ENCODE measurements around the gene MLXIP. TPM values are rescaled to one million over a fixed set of nuclear protein-coding genes. Genes with fewer than 3 reads are reported as not detected.

MLXIP gene
- total and polyA plus RNA-seq, 9 of the 15 experiments (the other 6 are each of a cell fraction or from before 2014, with no cell fraction given), result 2.2 to 66.3 (median 18.1) TPM

DNA sequence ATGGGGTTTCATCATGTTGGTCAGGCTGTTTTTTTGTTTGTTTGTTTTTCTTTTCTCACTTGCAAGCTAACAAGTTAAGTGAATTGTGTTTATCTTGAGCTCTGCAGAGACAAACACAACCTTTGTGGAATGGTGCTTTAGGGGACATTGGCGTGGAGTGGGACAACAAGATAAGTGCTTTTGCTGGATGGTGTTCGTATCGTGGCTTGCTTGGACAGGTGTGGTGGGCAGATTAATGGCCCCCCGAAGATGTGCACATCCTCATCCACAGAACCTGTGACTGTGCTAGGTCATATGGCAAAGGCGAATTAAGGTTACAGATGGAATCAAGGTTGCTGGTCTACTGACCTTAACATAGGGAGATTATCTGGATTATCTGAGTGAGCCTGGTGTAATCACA, 7.0 kb downstream of the MLXIP start:
- H3K4me1 ChIP-seq (replicated peaks in 1 of 2; ENCODE audit: control insufficient read depth in 2 of 2, insufficient read depth in 2 of 2, low read length in 2 of 2), result peaks cover 37 to 75% of the 10 kb centered on the region in 2 experiments; a peak in 4 of 5 replicates
- peak in 1 of 4 experiments; percentile 54 for DNase-seq (ENCODE audit: extremely low read depth in 1 of 4, low spot score in 3 of 4)
- peak; percentile 49 for FAIRE-seq
- in situ Hi-C loops (cut with MboI) (no loop called here), intact Hi-C loops (cut with micrococcal nuclease) (no loop called here)
- no TSS peak for BruUV-seq (replicated peaks)
- H2AFZ ChIP-seq (ENCODE audit: low read depth, low read length), result no peak overlapping the region
- H3K9me3 ChIP-seq (replicated peaks; ENCODE audit: control insufficient read depth, insufficient read depth, low read depth, low read length), result no peaks in the 10 kb centered on the region
- H3K27ac ChIP-seq (ENCODE audit: extremely low read depth, low read depth, low read length), result no peak overlapping the region
- no peak for ATAC-seq
- ChIA-PET POLR2A (interaction anchor here (0.8 to 6.0 kb wide), 3 partner anchors 11 to 23 kb away, joined by 3 to 75 read pairs (median 3); no protein-coding TSS in a partner anchor), CTCF (ENCODE audit: low intra/inter-chr PET ratio) (no interaction called here)
- H3K27me3 ChIP-seq (ENCODE audit: control insufficient read depth in 2 of 2, insufficient read depth in 2 of 2, low read length in 2 of 2), result no peaks in the 10 kb centered on the region
- peaks cover 100% of the 10 kb centered on the region for H3K79me2 ChIP-seq (ENCODE audit: control insufficient read depth, insufficient read depth, low read length)
- peaks cover 18% of the 10 kb centered on the region; the same call in 1 of the 2 replicates for H4K20me1 ChIP-seq (replicated peaks; ENCODE audit: control insufficient read depth, insufficient read depth, low read length)
- no peak overlapping the region for H3K4me3 ChIP-seq
- no peak overlapping the region; a peak in 1 of 4 replicates for H3K9ac ChIP-seq (ENCODE audit: insufficient read depth in 1 of 2, low read depth in 2 of 2, low read length in 2 of 2)
- H3K4me2 ChIP-seq (ENCODE audit: insufficient read depth, low read length), result peak overlapping the region; percentile 38
- peaks cover 2% of the 10 kb centered on the region for H3K9me1 ChIP-seq (ENCODE audit: control insufficient read depth, insufficient read depth, low read length)
- 49% methylated on average over 5 of the region's 5 CpGs for WGBS (ENCODE audit: insufficient coverage, low coverage, missing lambda C conversion rate)
- peaks cover 83% of the 10 kb centered on the region for H3K36me3 ChIP-seq (ENCODE audit: control insufficient read depth, insufficient read depth, low read length)
- TF ChIP-seq NCOA1 (IDR thresholded peaks at IDR 0.05; ENCODE audit: low read depth) (peak; percentile 34; the same call in 1 of the 2 replicates), NCOR1 (IDR thresholded peaks at IDR 0.05) (peak; percentile 76), MTA2 (IDR thresholded peaks at IDR 0.05; ENCODE audit: low read depth) (peak; percentile 54), ARID2 (IDR thresholded peaks at IDR 0.05) (no peak), TAL1 (IDR thresholded peaks at IDR 0.05) (peak; percentile 89), PCBP1 (IDR thresholded peaks at IDR 0.05; ENCODE audit: low read depth, low read length, poor library complexity, severe bottlenecking) (no peak), RNF2 (IDR thresholded peaks at IDR 0.05) (no peak), ATF1 (CRISPR knock-in tag; IDR thresholded peaks at IDR 0.05) (no peak), ATF1 (tag; IDR thresholded peaks at IDR 0.05) (no peak), GATA2 (CRISPR knock-in tag; IDR thresholded peaks at IDR 0.05) (0 out of 2 replicates have a peak, but pooled peaks have one; percentile 14), ZNF174 (CRISPR knock-in tag; IDR thresholded peaks at IDR 0.05) (no peak), ZNF695 (CRISPR knock-in tag; IDR thresholded peaks at IDR 0.05) (no peak), GATAD2A (IDR thresholded peaks at IDR 0.05) (no peak), NRF1 (conservative IDR thresholded peaks at IDR 0.05 in 1 of 2, IDR thresholded peaks at IDR 0.05 in 1 of 2) (no peak), POLR2AphosphoS5 (IDR thresholded peaks at IDR 0.05; ENCODE audit: control insufficient read depth, insufficient read depth, low read depth, low read length) (peak; percentile 45; the same call in 1 of the 2 replicates), TRIM24 (IDR thresholded peaks at IDR 0.05) (peak in 1 of 2 experiments; percentile 50; a peak in 1 of 4 replicates), ZNF76 (CRISPR knock-in tag; IDR thresholded peaks at IDR 0.05; ENCODE audit: borderline replicate concordance) (no peak), RCOR1 (IDR thresholded peaks at IDR 0.05; ENCODE audit: borderline replicate concordance in 1 of 2, low read depth in 2 of 2, low read length in 2 of 2) (0 out of 4 replicates have a peak, but pooled peaks of 1 of the 2 experiments have one; percentile 9), TEAD4 (IDR thresholded peaks at IDR 0.05; ENCODE audit: low read length) (peak; percentile 77), TEAD4 (CRISPR knock-in tag; IDR thresholded peaks at IDR 0.05; ENCODE audit: borderline replicate concordance) (no peak)
- TF ChIP-seq, protein P1, sequence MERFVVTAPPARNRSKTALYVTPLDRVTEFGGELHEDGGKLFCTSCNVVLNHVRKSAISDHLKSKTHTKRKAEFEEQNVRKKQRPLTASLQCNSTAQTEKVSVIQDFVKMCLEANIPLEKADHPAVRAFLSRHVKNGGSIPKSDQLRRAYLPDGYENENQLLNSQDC (CRISPR knock-in tag; IDR thresholded peaks at IDR 0.05), result no peak
- TF ChIP-seq, protein P2, sequence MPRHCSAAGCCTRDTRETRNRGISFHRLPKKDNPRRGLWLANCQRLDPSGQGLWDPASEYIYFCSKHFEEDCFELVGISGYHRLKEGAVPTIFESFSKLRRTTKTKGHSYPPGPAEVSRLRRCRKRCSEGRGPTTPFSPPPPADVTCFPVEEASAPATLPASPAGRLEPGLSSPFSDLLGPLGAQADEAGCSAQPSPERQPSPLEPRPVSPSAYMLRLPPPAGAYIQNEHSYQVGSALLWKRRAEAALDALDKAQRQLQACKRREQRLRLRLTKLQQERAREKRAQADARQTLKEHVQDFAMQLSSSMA (CRISPR knock-in tag; IDR thresholded peaks at IDR 0.05), result no peak
- TF ChIP-seq, protein P3, sequence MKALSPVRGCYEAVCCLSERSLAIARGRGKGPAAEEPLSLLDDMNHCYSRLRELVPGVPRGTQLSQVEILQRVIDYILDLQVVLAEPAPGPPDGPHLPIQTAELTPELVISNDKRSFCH (CRISPR knock-in tag; IDR thresholded peaks at IDR 0.05), result no peak
- TF ChIP-seq, protein P3 (tag; IDR thresholded peaks at IDR 0.05), result peak; percentile 61; the same call in 1 of the 2 replicates
- TF ChIP-seq, protein P4, sequence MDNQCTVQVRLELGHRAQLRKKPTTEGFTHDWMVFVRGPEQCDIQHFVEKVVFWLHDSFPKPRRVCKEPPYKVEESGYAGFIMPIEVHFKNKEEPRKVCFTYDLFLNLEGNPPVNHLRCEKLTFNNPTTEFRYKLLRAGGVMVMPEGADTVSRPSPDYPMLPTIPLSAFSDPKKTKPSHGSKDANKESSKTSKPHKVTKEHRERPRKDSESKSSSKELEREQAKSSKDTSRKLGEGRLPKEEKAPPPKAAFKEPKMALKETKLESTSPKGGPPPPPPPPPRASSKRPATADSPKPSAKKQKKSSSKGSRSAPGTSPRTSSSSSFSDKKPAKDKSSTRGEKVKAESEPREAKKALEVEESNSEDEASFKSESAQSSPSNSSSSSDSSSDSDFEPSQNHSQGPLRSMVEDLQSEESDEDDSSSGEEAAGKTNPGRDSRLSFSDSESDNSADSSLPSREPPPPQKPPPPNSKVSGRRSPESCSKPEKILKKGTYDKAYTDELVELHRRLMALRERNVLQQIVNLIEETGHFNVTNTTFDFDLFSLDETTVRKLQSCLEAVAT (IDR thresholded peaks at IDR 0.05), result no peak

Data from K562 (cell line).